H9 (cell line): ENCODE measurements around the gene IKZF1. TPM values are rescaled to one million over a fixed set of nuclear protein-coding genes. Genes with fewer than 3 reads are reported as not detected.

Experiments used
- DNase-seq: peaks from one replicate; pipeline ENCODE4 v3.0.0-alpha.2; 2017
- H2AFZ ChIP-seq: one replicate; pipeline ENCODE4 v1.6.1; 2013; ENCODE audit warnings: mild to moderate bottlenecking, low read length, control low read depth, moderate library complexity
- H2AK5ac ChIP-seq: 2 replicates; pipeline ENCODE4 v1.6.1; 2013; ENCODE audit warnings: low read length, control low read depth, mixed read lengths; ENCODE audit not compliant: insufficient read length
- H2BK120ac ChIP-seq: one replicate; pipeline ENCODE4 v1.6.1; 2013; ENCODE audit warnings: low read depth, mild to moderate bottlenecking, low read length, control low read depth, inconsistent platforms; ENCODE audit not compliant: poor library complexity, severe bottlenecking
- H2BK12ac ChIP-seq: 2 replicates; pipeline ENCODE4 v1.6.1; 2013; ENCODE audit warnings: low read length, control low read depth, mixed read lengths, low read depth; ENCODE audit not compliant: insufficient read length
- H2BK15ac ChIP-seq: 2 replicates; pipeline ENCODE4 v1.6.1; 2013; ENCODE audit warnings: low read depth, low read length, control low read depth
- H2BK20ac ChIP-seq: one replicate; pipeline ENCODE4 v1.6.1; 2013; ENCODE audit warnings: low read depth, mild to moderate bottlenecking, low read length, control low read depth, inconsistent platforms; ENCODE audit not compliant: poor library complexity, severe bottlenecking
- H2BK5ac ChIP-seq: 2 replicates; pipeline ENCODE4 v1.6.1; 2013; ENCODE audit warnings: low read length, control low read depth, mixed read lengths; ENCODE audit not compliant: insufficient read length
- H3K14ac ChIP-seq: 2 replicates; pipeline ENCODE4 v1.6.1; 2013; ENCODE audit warnings: low read length, control low read depth; ENCODE audit not compliant: insufficient read depth
- H3K18ac ChIP-seq: 2 replicates; pipeline ENCODE4 v1.6.1; 2013; ENCODE audit warnings: low read depth, mild to moderate bottlenecking, mixed read lengths, low read length, control low read depth; ENCODE audit not compliant: insufficient read length
- H3K23ac ChIP-seq: 2 replicates; pipeline ENCODE4 v1.6.1; 2013; ENCODE audit warnings: low read length, control low read depth, mixed read lengths, low read depth; ENCODE audit not compliant: insufficient read length
- H3K23me2 ChIP-seq: 2 replicates; pipeline ENCODE4 v1.6.1; 2013; ENCODE audit warnings: low read depth, mild to moderate bottlenecking, mixed read lengths, low read length, control low read depth; ENCODE audit not compliant: insufficient read length, poor library complexity, severe bottlenecking
- H3K27ac ChIP-seq: 2 replicates; pipeline ENCODE4 v1.5.1; 2013; ENCODE audit warnings: low read length, control low read depth, mixed read lengths, low read depth; ENCODE audit not compliant: insufficient read length
- H3K27me3 ChIP-seq: 2 replicates; pipeline ENCODE4 v1.6.1; 2013; ENCODE audit warnings: low read length, control low read depth, inconsistent platforms; ENCODE audit not compliant: insufficient read depth
- H3K4ac ChIP-seq: 2 replicates; pipeline ENCODE4 v1.6.1; 2013; ENCODE audit warnings: low read depth, mild to moderate bottlenecking, control low read depth, inconsistent platforms, low read length, moderate library complexity
- H3K4me1 ChIP-seq: 2 replicates; pipeline ENCODE4 v1.6.1; 2013; ENCODE audit warnings: low read length, control low read depth, inconsistent platforms; ENCODE audit not compliant: insufficient read depth
- H3K4me2 ChIP-seq: 2 replicates; pipeline ENCODE4 v1.6.1; 2013; ENCODE audit warnings: low read length, control low read depth, mixed read lengths; ENCODE audit not compliant: insufficient read length, insufficient read depth
- H3K56ac ChIP-seq: 2 replicates; pipeline ENCODE4 v1.6.1; 2013; ENCODE audit warnings: low read depth, mild to moderate bottlenecking, mixed read lengths, low read length, control low read depth; ENCODE audit not compliant: insufficient read length
- H3K79me1 ChIP-seq: 2 replicates; pipeline ENCODE4 v1.6.1; 2013; ENCODE audit warnings: low read depth, mild to moderate bottlenecking, moderate library complexity, low read length, control low read depth, inconsistent platforms; ENCODE audit not compliant: insufficient read depth, poor library complexity, severe bottlenecking
- H3K79me2 ChIP-seq: 2 replicates; pipeline ENCODE4 v1.6.1; 2013; ENCODE audit warnings: low read length, control low read depth, inconsistent platforms; ENCODE audit not compliant: insufficient read depth
- H3K9ac ChIP-seq: 2 replicates; pipeline ENCODE4 v1.6.1; 2013; ENCODE audit warnings: low read length, control low read depth, mixed read lengths; ENCODE audit not compliant: insufficient read length; ENCODE audit errors: extremely low read depth
- H3K9me3 ChIP-seq: one replicate; pipeline ENCODE4 v1.6.1; 2013; ENCODE audit warnings: low read depth, low read length, inconsistent platforms; ENCODE audit not compliant: control insufficient read depth
- H3T11ph ChIP-seq: one replicate; pipeline ENCODE4 v1.6.1; 2013; ENCODE audit warnings: mild to moderate bottlenecking, low read length, control low read depth, inconsistent platforms
- H4K20me1 ChIP-seq: one replicate; pipeline ENCODE4 v1.6.1; 2013; ENCODE audit not compliant: control insufficient read depth, insufficient read length, insufficient read depth
- H4K5ac ChIP-seq: 2 replicates; pipeline ENCODE4 v1.6.1; 2013; ENCODE audit warnings: low read depth, mild to moderate bottlenecking, mixed read lengths, low read length, control low read depth; ENCODE audit not compliant: insufficient read length
- H4K8ac ChIP-seq: replicated peaks from 2 replicates; pipeline ENCODE4 v1.6.1; 2013; ENCODE audit warnings: low read length, control low read depth, mixed read lengths, low read depth; ENCODE audit not compliant: insufficient read length
- H4K91ac ChIP-seq: 2 replicates; pipeline ENCODE4 v1.6.1; 2013; ENCODE audit warnings: low read depth, mild to moderate bottlenecking, moderate library complexity, mixed read lengths, low read length, control low read depth; ENCODE audit not compliant: insufficient read length
- H3K27ac Mint-ChIP-seq, 3 experiments: 2 replicates in 2 of 3; 3 replicates in 1 of 3; pipeline ENCODE4 v1.8.0; 2020 to 2021; ENCODE audit warnings: mixed read lengths in 3 of 3, mild to moderate bottlenecking in 1 of 3, moderate library complexity in 1 of 3
- H3K27me3 Mint-ChIP-seq: 2 replicates; pipeline ENCODE4 v1.8.0; 2021; ENCODE audit warnings: low read depth, mild to moderate bottlenecking, moderate library complexity, mixed read lengths
- H3K36me3 Mint-ChIP-seq, 3 experiments: 2 replicates in 2 of 3; 3 replicates in 1 of 3; pipeline ENCODE4 v1.8.0; 2020 to 2021; ENCODE audit warnings: low read depth in 3 of 3, mixed read lengths in 3 of 3; ENCODE audit not compliant: insufficient read depth in 1 of 3
- H3K4me1 Mint-ChIP-seq, 2 experiments: 2 replicates each; pipeline ENCODE4 v1.8.0; 2020; ENCODE audit warnings: mixed read lengths in 2 of 2
- H3K4me3 Mint-ChIP-seq, 2 experiments: 2 replicates in 1 of 2; 3 replicates in 1 of 2; pipeline ENCODE4 v1.8.0; 2020 to 2021; ENCODE audit warnings: mild to moderate bottlenecking in 2 of 2, mixed read lengths in 2 of 2, moderate library complexity in 1 of 2
- H3K9me3 Mint-ChIP-seq, 2 experiments: 2 replicates in 1 of 2; 3 replicates in 1 of 2; pipeline ENCODE4 v1.8.0; 2020; ENCODE audit warnings: mild to moderate bottlenecking in 2 of 2, mixed read lengths in 2 of 2, moderate library complexity in 1 of 2
- WGBS: extraction: QIAGEN DNeasy Blood & Tissue Kit; methylation state at CpG from one replicate; pipeline ENCODE4 v1.1.7; 2013; ENCODE audit warnings: missing lambda C conversion rate, low lambda C conversion rate, mixed read lengths; ENCODE audit not compliant: insufficient read length; ENCODE audit errors: extremely low coverage; 5-methylcytosine and 5-hydroxymethylcytosine counted together
- total RNA-seq: library from RNA; stranded (reverse); gene quantifications from 2 replicates; pipeline ENCODE4 v1.2.1, GENCODE V29; 2021
- TF ChIP-seq, protein P1 (sequence below): fragments of 200-600 bp; sonication (generic); conservative IDR thresholded peaks from 3 replicates; pipeline ENCODE4 v1.8.0; 2021; ENCODE audit warnings: antibody characterized with exemption, mild to moderate bottlenecking

The IKZF1 gene
- total RNA-seq, 1 experiment from 2014 or later: 0.98 TPM

DNA sequence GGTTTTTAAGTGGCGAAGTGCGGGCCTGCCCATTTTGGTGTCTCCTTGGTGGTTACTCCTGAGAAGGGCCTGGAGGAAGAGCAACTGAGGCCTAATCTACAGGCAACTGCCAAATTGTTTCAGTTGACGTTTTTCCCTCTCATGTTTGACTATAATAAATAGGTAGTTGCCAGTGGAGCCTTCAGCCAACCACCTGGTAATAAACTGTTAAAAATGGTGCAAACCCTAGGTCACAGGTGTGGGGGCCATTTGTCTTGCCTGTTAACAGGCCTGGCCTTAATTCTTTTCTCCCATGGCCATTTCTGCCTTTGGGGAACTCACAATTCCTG is 3.7 kb downstream of the IKZF1 start:
- no peaks in the 10 kb centered on the region for H3K79me2 ChIP-seq
- no peak overlapping the region for H3K14ac ChIP-seq
- H2BK20ac ChIP-seq: no peak overlapping the region
- peaks cover 49% of the 10 kb centered on the region for H3K27me3 Mint-ChIP-seq
- H4K20me1 ChIP-seq: no peaks in the 10 kb centered on the region
- H3K27me3 ChIP-seq: peaks cover 13% of the 10 kb centered on the region; the same call in 1 of the 2 replicates
- no peak overlapping the region for H2AK5ac ChIP-seq
- DNase-seq: no peak
- no peak overlapping the region for H4K5ac ChIP-seq
- peaks cover 7% of the 10 kb centered on the region for H3K23me2 ChIP-seq
- H3K56ac ChIP-seq: no peak overlapping the region
- no peak overlapping the region for H2BK15ac ChIP-seq
- H2BK5ac ChIP-seq: no peak overlapping the region
- WGBS: no CpG with 5 or more reads among the region's 3 CpGs
- no peaks in the 10 kb centered on the region for H3K36me3 Mint-ChIP-seq
- H3K18ac ChIP-seq: no peak overlapping the region
- H3K27ac ChIP-seq: no peak overlapping the region
- H3K9me3 ChIP-seq: no peaks in the 10 kb centered on the region
- H4K8ac ChIP-seq: no peak overlapping the region
- H3K4me1 Mint-ChIP-seq: peaks cover 29 to 38% of the 10 kb centered on the region in 2 experiments
- H4K91ac ChIP-seq: no peak overlapping the region
- H3T11ph ChIP-seq: no peak overlapping the region
- H3K4me1 ChIP-seq: no peaks in the 10 kb centered on the region
- no peak overlapping the region for H3K4me2 ChIP-seq
- H3K9me3 Mint-ChIP-seq: peaks cover 0 to 1% of the 10 kb centered on the region in 2 experiments; a peak in 1 of 5 replicates
- H3K4ac ChIP-seq: no peak overlapping the region
- no peak overlapping the region for H3K23ac ChIP-seq
- H2BK12ac ChIP-seq: no peak overlapping the region
- H3K27ac Mint-ChIP-seq: no peak overlapping the region
- TF ChIP-seq, protein P1, sequence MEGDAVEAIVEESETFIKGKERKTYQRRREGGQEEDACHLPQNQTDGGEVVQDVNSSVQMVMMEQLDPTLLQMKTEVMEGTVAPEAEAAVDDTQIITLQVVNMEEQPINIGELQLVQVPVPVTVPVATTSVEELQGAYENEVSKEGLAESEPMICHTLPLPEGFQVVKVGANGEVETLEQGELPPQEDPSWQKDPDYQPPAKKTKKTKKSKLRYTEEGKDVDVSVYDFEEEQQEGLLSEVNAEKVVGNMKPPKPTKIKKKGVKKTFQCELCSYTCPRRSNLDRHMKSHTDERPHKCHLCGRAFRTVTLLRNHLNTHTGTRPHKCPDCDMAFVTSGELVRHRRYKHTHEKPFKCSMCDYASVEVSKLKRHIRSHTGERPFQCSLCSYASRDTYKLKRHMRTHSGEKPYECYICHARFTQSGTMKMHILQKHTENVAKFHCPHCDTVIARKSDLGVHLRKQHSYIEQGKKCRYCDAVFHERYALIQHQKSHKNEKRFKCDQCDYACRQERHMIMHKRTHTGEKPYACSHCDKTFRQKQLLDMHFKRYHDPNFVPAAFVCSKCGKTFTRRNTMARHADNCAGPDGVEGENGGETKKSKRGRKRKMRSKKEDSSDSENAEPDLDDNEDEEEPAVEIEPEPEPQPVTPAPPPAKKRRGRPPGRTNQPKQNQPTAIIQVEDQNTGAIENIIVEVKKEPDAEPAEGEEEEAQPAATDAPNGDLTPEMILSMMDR: no peak
- H3K79me1 ChIP-seq: no peaks in the 10 kb centered on the region
- no peak overlapping the region for H2BK120ac ChIP-seq
- no peak overlapping the region for H3K4me3 Mint-ChIP-seq
- H3K9ac ChIP-seq: no peak overlapping the region
- H2AFZ ChIP-seq: no peak overlapping the region
